SK-N-SH treated with all-trans-retinoic acid at 6 μM for 48 hours (cell line): ENCODE data around the gene FOXRED2.

Experiments used
- CREB5 ChIP-seq: fragments of 250-450 bp; sonication (Bioruptor Pico); IDR thresholded peaks from 2 replicates; pipeline ENCODE4 v1.5.1; 2020; ENCODE audit warnings: low read depth, mild to moderate bottlenecking, moderate library complexity
- ISL1 ChIP-seq: fragments of 250-450 bp; sonication (Bioruptor Pico); IDR thresholded peaks from 2 replicates; pipeline ENCODE4 v2.1.2; 2022; ENCODE audit warnings: mild to moderate bottlenecking, moderate library complexity
- OSR1 ChIP-seq: fragments of 250-450 bp; sonication (Bioruptor Pico); IDR thresholded peaks from 2 replicates; pipeline ENCODE4 v1.8.0; 2022; ENCODE audit warnings: moderate library complexity, mild to moderate bottlenecking, inconsistent platforms
- PATZ1 ChIP-seq: fragments of 250-450 bp; sonication (Bioruptor Pico); IDR thresholded peaks from 2 replicates; pipeline ENCODE4 v1.8.0; 2020; ENCODE audit warnings: mild to moderate bottlenecking, moderate library complexity, borderline replicate concordance
- PPARA ChIP-seq: fragments of 250-450 bp; sonication (Bioruptor Pico); IDR thresholded peaks from 2 replicates; pipeline ENCODE4 v1.5.0; 2020; ENCODE audit warnings: mild to moderate bottlenecking, borderline replicate concordance
- TSHZ2 ChIP-seq: fragments of 250-450 bp; sonication (Bioruptor Pico); IDR thresholded peaks from 2 replicates; pipeline ENCODE4 v1.5.0; 2020; ENCODE audit warnings: mild to moderate bottlenecking, moderate library complexity
- ZC3H10 ChIP-seq: fragments of 250-450 bp; sonication (Bioruptor Pico); IDR thresholded peaks from 2 replicates; pipeline ENCODE4 v1.5.1; 2021; ENCODE audit warnings: mild to moderate bottlenecking, moderate library complexity
- ZFP3 ChIP-seq: fragments of 250-450 bp; sonication (Bioruptor Pico); IDR thresholded peaks from 2 replicates; pipeline ENCODE4 v1.5.0; 2020; ENCODE audit warnings: mild to moderate bottlenecking, moderate library complexity
- ZNF8 ChIP-seq: fragments of 450-650 bp; formaldehyde crosslinking; IDR thresholded peaks from 2 replicates; pipeline ENCODE4 v1.5.0; 2020; ENCODE audit warnings: mild to moderate bottlenecking, moderate library complexity

GRCh38 chr22:36478966-36479365, 27.9 kb downstream of the FOXRED2 start:
- TF ChIP-seq CREB5 (CRISPR knock-in tag) (no peak), ZFP3 (CRISPR knock-in tag) (no peak), ZNF8 (no peak), ISL1 (CRISPR knock-in tag) (no peak), OSR1 (CRISPR knock-in tag) (no peak), TSHZ2 (CRISPR knock-in tag) (no peak), PATZ1 (no peak), PPARA (no peak), ZC3H10 (CRISPR knock-in tag) (no peak)
